A549 (cell line): ENCODE results near the gene NBEAL1. TPM values are rescaled to one million over a fixed set of nuclear protein-coding genes. Genes with fewer than 3 reads are reported as not detected.
A peak's percentile ranks its signal among the peaks of the same experiment; 100 is the strongest.

Experiments used
- ATAC-seq, 2 experiments: fragments of 200-7000 bp in 1 of 2; fragments of >200 bp in 1 of 2; cut with Nextera tagmentation in 1 of 2; cut with Tn5 transposase in 1 of 2; 3 replicates each; pipeline versions ENCODE4 v1.8.0 to v1.9.1; 2018 to 2020; ENCODE audit warnings: mild to moderate bottlenecking in 1 of 2, moderate library complexity in 1 of 2
- CTCF ChIA-PET: fragments of 300-600 bp; sonication (Branson Sonifier 250); formaldehyde crosslinking; extraction: SDS; loops from one replicate; lab custom pipeline; 2021; ENCODE audit warnings: antibody characterized with exemption, inconsistent platforms; lab: Yijun Ruan, JAX
- POLR2A ChIA-PET: fragments of 350-600 bp; formaldehyde crosslinking; extraction: SDS; loops from one replicate; lab custom pipeline; 2021; ENCODE audit warnings: antibody characterized with exemption, inconsistent platforms; lab: Yijun Ruan, JAX
- DNase-seq, 2 experiments: peaks; one replicate each; pipeline versions ENCODE4 v3.0.0 to v3.0.0-alpha.2; 2011 to 2016; ENCODE audit warnings: low read depth in 1 of 2, low spot score in 1 of 2
- FAIRE-seq: peaks from 2 replicates; lab custom pipeline; 2011; peaks lifted over from hg19 to GRCh38; lab: Jason Lieb, UNC
- H3K27ac ChIP-seq, 2 experiments: fragments of >200 bp; sonication (Bioruptor Twin); formaldehyde crosslinking; 3 replicates each; pipeline ENCODE4 v1.5.1; 2016 to 2017
- H3K4me1 ChIP-seq: fragments of >200 bp; sonication (Bioruptor Twin); formaldehyde crosslinking; 3 replicates; pipeline ENCODE4 v1.6.1; 2016
- H3K4me2 ChIP-seq: fragments of >200 bp; sonication (Bioruptor Twin); formaldehyde crosslinking; 3 replicates; pipeline ENCODE4 v1.6.1; 2016
- H3K4me3 ChIP-seq: fragments of >200 bp; sonication (Bioruptor Twin); formaldehyde crosslinking; 3 replicates; pipeline ENCODE4 v1.5.1; 2016
- H3K9me3 ChIP-seq: fragments of >200 bp; sonication (Bioruptor Twin); formaldehyde crosslinking; 3 replicates; pipeline ENCODE4 v1.6.1; 2016
- CBX8 ChIP-seq: fragments of 200-600 bp; sonication (generic); IDR thresholded peaks from 2 replicates; pipeline ENCODE4 v1.6.1; 2016
- CEBPB ChIP-seq, 2 experiments: fragments of >200 bp in 1 of 2; sonication (Bioruptor Twin) in 1 of 2; formaldehyde crosslinking in 1 of 2; IDR thresholded peaks; 2 replicates each; pipeline ENCODE4 v1.6.1; 2012 to 2016
- CHD2 ChIP-seq: fragments of 150-350 bp; IDR thresholded peaks from 2 replicates; pipeline ENCODE4 v1.6.1; 2014; ENCODE audit warnings: low read length; ENCODE audit not compliant: partially characterized antibody
- ESRRA ChIP-seq: fragments of 150-350 bp; IDR thresholded peaks from 2 replicates; pipeline ENCODE4 v1.6.1; 2014; ENCODE audit warnings: mild to moderate bottlenecking, low read length, borderline replicate concordance
- FOSL2 ChIP-seq, 2 experiments: fragments of 450-650 bp in 1 of 2; fragments of >200 bp in 1 of 2; sonication (Bioruptor Twin) in 1 of 2; formaldehyde crosslinking; IDR thresholded peaks; 2 replicates each; pipeline versions ENCODE4 v1.5.0 to v1.6.1; 2016 to 2020; ENCODE audit warnings: mild to moderate bottlenecking in 1 of 2, moderate library complexity in 1 of 2
- GATA3 ChIP-seq: IDR thresholded peaks from 2 replicates; pipeline ENCODE4 v1.6.1; 2012; ENCODE audit warnings: borderline replicate concordance
- JUNB ChIP-seq: fragments of >200 bp; sonication (Bioruptor Twin); formaldehyde crosslinking; IDR thresholded peaks from 2 replicates; pipeline ENCODE4 v1.6.1; 2016
- KDM5A ChIP-seq: fragments of 200-600 bp; sonication (generic); IDR thresholded peaks from 2 replicates; pipeline ENCODE4 v1.6.1; 2016; ENCODE audit warnings: antibody characterized with exemption, mild to moderate bottlenecking
- NR3C1 ChIP-seq: fragments of >200 bp; sonication (Bioruptor Twin); formaldehyde crosslinking; IDR thresholded peaks from 3 replicates; pipeline ENCODE4 v1.6.1; 2017
- PHF8 ChIP-seq: fragments of 200-600 bp; sonication (generic); IDR thresholded peaks from 2 replicates; pipeline ENCODE4 v1.6.1; 2016; ENCODE audit warnings: low read depth, mild to moderate bottlenecking, antibody characterized with exemption, moderate library complexity, borderline replicate concordance
- POLR2AphosphoS2 ChIP-seq: conservative IDR thresholded peaks from 2 replicates; pipeline ENCODE4 v1.6.1; 2012; ENCODE audit warnings: low read length, improper control_type of control experiment, inconsistent platforms
- RAD21 ChIP-seq, 2 experiments: fragments of >200 bp in 1 of 2; sonication (Bioruptor Twin) in 1 of 2; formaldehyde crosslinking in 1 of 2; IDR thresholded peaks in 1 of 2; conservative IDR thresholded peaks in 1 of 2; 2 replicates in 1 of 2; 3 replicates in 1 of 2; pipeline ENCODE4 v1.6.1; 2012 to 2018; ENCODE audit warnings: inconsistent platforms in 1 of 2
- RARB ChIP-seq: fragments of 250-450 bp; sonication (Bioruptor Pico); IDR thresholded peaks from 2 replicates; pipeline ENCODE4 v1.8.0; 2021; ENCODE audit warnings: mild to moderate bottlenecking, moderate library complexity
- RCOR1 ChIP-seq: fragments of 150-350 bp; IDR thresholded peaks from 2 replicates; pipeline ENCODE4 v1.6.1; 2014; ENCODE audit warnings: antibody characterized with exemption, low read length, low read depth
- RNF2 ChIP-seq: fragments of 200-600 bp; sonication (generic); IDR thresholded peaks from 2 replicates; pipeline ENCODE4 v1.6.1; 2016; ENCODE audit warnings: low read depth, mild to moderate bottlenecking, antibody characterized with exemption, moderate library complexity, borderline replicate concordance
- SREBF2 ChIP-seq: fragments of 450-650 bp; IDR thresholded peaks from 2 replicates; pipeline ENCODE4 v1.6.1; 2014; ENCODE audit warnings: mild to moderate bottlenecking, moderate library complexity
- TP53 ChIP-seq: fragments of 250-450 bp; sonication (Bioruptor Pico); IDR thresholded peaks from 2 replicates; pipeline ENCODE4 v1.5.0; 2021; ENCODE audit warnings: mild to moderate bottlenecking, moderate library complexity
- ZNF302 ChIP-seq: fragments of 250-450 bp; sonication (Bioruptor Pico); IDR thresholded peaks from 2 replicates; pipeline ENCODE4 v1.9.0; 2021; ENCODE audit warnings: inconsistent platforms, mild to moderate bottlenecking, moderate library complexity
- WGBS: methylation state at CpG from one replicate; pipeline ENCODE4 v1.1.6; 2017; ENCODE audit errors: missing lambda C conversion rate; 5-methylcytosine and 5-hydroxymethylcytosine counted together
- polyA plus RNA-seq, 4 experiments: library from polyadenylated mRNA; depleted of rRNA in 3 of 4; stranded (reverse); fragments of >200 nt; fragmentation: RNase III in 1 of 4; extraction: RNeasy Plus Mini Kit Qiagen cat#74134 plus additional on column Dnase treatment in 1 of 4; gene quantifications; 2 replicates in 3 of 4; 3 replicates in 1 of 4; pipeline ENCODE4 v1.2.3, GENCODE V29; 2011 to 2017
- TF ChIP-seq, protein P1 (sequence below): fragments of 250-450 bp; sonication (Bioruptor Pico); IDR thresholded peaks from 2 replicates; pipeline ENCODE4 v1.5.0; 2020; ENCODE audit warnings: low read depth, mild to moderate bottlenecking, moderate library complexity
- TF ChIP-seq, protein P2 (sequence below): fragments of 450-650 bp; IDR thresholded peaks from 2 replicates; pipeline ENCODE4 v1.6.1; 2014; ENCODE audit warnings: antibody characterized with exemption
- TF ChIP-seq, protein P3 (sequence below): IDR thresholded peaks from 2 replicates; pipeline ENCODE4 v1.6.1; 2012
- TF ChIP-seq, protein P4 (sequence below): fragments of >200 bp; sonication (Bioruptor Twin); formaldehyde crosslinking; IDR thresholded peaks from 2 replicates; pipeline ENCODE4 v1.6.1; 2016
- TF ChIP-seq, protein P5 (sequence below): fragments of >200 bp; sonication (Bioruptor Twin); formaldehyde crosslinking; IDR thresholded peaks from 3 replicates; pipeline ENCODE4 v1.5.1; 2016
- TF ChIP-seq, protein P6 (sequence below): fragments of >200 bp; sonication (Bioruptor Twin); formaldehyde crosslinking; IDR thresholded peaks from 3 replicates; pipeline ENCODE4 v1.6.1; 2016

Gene NBEAL1
- polyA plus RNA-seq, 2 of the 4 experiments (the other 2 are of a cell fraction) = 3.8 to 11.9 TPM

DNA sequence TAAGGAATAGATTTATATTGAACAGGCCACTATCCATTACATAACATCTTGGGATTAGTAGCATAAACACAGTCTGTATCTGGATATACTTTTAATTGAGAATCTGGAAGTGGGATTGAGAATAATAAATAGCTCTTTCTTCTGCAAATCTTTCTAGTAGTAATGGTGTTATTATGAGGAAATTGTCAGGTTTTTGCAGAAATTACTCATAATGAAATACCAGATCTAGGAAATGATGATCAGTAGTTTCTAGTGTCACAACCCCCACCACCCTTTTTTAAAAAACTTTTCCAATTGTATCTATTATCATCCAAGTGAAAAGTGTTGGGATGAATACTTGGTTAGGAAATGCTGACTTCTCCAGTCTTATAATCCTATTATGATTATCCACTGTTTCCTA is 18.7 kb downstream of the NBEAL1 start:
- Histone ChIP-seq H3K4me2 (no peak overlapping the region), H3K27ac (no peak overlapping the region), H3K4me3 (no peak overlapping the region), H3K9me3 (no peaks in the 10 kb centered on the region), H3K4me1 (peaks cover 21% of the 10 kb centered on the region)
- ATAC-seq (no peak), DNase-seq (no peak), FAIRE-seq (no peak)
- TF ChIP-seq PHF8 = no peak
- no peak for TF ChIP-seq POLR2AphosphoS2
- no peak for TF ChIP-seq RCOR1
- TF ChIP-seq ZNF302 (CRISPR knock-in tag) = no peak
- TF ChIP-seq, protein P1, sequence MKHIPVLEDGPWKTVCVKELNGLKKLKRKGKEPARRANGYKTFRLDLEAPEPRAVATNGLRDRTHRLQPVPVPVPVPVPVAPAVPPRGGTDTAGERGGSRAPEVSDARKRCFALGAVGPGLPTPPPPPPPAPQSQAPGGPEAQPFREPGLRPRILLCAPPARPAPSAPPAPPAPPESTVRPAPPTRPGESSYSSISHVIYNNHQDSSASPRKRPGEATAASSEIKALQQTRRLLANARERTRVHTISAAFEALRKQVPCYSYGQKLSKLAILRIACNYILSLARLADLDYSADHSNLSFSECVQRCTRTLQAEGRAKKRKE (CRISPR knock-in tag) = no peak
- TF ChIP-seq, protein P2, sequence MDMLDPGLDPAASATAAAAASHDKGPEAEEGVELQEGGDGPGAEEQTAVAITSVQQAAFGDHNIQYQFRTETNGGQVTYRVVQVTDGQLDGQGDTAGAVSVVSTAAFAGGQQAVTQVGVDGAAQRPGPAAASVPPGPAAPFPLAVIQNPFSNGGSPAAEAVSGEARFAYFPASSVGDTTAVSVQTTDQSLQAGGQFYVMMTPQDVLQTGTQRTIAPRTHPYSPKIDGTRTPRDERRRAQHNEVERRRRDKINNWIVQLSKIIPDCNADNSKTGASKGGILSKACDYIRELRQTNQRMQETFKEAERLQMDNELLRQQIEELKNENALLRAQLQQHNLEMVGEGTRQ = no peak
- TF ChIP-seq KDM5A = no peak
- TF ChIP-seq TP53 (CRISPR knock-in tag) = no peak
- ChIA-PET CTCF (no interaction called here), POLR2A (no interaction called here)

DNA sequence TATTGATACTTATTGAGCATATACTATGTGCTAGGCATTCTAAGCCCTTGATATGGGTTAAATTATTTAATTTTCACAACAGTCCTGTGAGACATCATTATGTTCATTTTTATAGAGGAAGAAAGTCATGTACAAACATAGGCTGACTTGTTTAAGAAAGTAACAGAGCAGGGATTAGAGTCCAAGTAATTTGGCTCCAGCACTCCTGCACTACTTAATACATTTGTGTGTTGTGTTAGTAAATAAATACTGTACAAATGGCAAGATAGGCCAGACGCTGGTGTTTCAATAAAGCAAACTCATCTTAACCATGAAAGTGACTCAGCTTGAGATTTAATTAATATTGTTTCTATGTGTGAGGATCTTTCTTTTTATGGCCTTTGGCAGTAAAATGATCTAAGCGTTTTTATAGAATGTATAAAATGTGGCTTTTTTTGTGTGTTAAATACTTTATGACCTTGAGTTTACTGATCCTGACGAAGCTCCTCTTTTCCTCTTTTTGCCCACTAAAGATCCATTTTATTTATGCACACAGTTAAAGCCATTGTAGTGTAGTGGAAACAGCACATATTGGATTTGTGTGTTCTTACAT is 21.3 kb downstream of the NBEAL1 start:
- FAIRE-seq = no peak
- ChIA-PET POLR2A (no interaction called here), CTCF (no interaction called here)
- no peak overlapping the region for H3K27ac ChIP-seq
- no peaks in the 10 kb centered on the region for H3K9me3 ChIP-seq
- peak overlapping the region; percentile 29; the same call in 2 of the 3 replicates for H3K4me2 ChIP-seq
- DNase-seq = no peak
- no peak for ATAC-seq
- 59% methylated on average over 3 of the region's 3 CpGs for WGBS
- peaks cover 31% of the 10 kb centered on the region for H3K4me1 ChIP-seq
- no peak overlapping the region for H3K4me3 ChIP-seq
- TF ChIP-seq, protein P3, sequence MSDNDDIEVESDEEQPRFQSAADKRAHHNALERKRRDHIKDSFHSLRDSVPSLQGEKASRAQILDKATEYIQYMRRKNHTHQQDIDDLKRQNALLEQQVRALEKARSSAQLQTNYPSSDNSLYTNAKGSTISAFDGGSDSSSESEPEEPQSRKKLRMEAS = no peak
- no peak for TF ChIP-seq SREBF2
- no peak for TF ChIP-seq PHF8
- TF ChIP-seq, protein P4, sequence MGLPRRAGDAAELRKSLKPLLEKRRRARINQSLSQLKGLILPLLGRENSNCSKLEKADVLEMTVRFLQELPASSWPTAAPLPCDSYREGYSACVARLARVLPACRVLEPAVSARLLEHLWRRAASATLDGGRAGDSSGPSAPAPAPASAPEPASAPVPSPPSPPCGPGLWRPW = no peak
- TF ChIP-seq CHD2 = no peak
- TF ChIP-seq RNF2 = no peak
- TF ChIP-seq RAD21 (conservative IDR thresholded peaks at IDR 0.05 in 1 of 2, IDR thresholded peaks at IDR 0.05 in 1 of 2) = no peak
- no peak for TF ChIP-seq NR3C1
- no peak for TF ChIP-seq GATA3
- no peak for TF ChIP-seq FOSL2 (IDR thresholded peaks at IDR 0.05)
- no peak for TF ChIP-seq FOSL2 (CRISPR knock-in tag; IDR thresholded peaks at IDR 0.05)
- TF ChIP-seq JUNB = no peak
- no peak for TF ChIP-seq RARB (CRISPR knock-in tag)
- TF ChIP-seq, protein P5, sequence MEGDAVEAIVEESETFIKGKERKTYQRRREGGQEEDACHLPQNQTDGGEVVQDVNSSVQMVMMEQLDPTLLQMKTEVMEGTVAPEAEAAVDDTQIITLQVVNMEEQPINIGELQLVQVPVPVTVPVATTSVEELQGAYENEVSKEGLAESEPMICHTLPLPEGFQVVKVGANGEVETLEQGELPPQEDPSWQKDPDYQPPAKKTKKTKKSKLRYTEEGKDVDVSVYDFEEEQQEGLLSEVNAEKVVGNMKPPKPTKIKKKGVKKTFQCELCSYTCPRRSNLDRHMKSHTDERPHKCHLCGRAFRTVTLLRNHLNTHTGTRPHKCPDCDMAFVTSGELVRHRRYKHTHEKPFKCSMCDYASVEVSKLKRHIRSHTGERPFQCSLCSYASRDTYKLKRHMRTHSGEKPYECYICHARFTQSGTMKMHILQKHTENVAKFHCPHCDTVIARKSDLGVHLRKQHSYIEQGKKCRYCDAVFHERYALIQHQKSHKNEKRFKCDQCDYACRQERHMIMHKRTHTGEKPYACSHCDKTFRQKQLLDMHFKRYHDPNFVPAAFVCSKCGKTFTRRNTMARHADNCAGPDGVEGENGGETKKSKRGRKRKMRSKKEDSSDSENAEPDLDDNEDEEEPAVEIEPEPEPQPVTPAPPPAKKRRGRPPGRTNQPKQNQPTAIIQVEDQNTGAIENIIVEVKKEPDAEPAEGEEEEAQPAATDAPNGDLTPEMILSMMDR = no peak
- TF ChIP-seq RCOR1 = no peak
- no peak for TF ChIP-seq CBX8
- TF ChIP-seq, protein P6, sequence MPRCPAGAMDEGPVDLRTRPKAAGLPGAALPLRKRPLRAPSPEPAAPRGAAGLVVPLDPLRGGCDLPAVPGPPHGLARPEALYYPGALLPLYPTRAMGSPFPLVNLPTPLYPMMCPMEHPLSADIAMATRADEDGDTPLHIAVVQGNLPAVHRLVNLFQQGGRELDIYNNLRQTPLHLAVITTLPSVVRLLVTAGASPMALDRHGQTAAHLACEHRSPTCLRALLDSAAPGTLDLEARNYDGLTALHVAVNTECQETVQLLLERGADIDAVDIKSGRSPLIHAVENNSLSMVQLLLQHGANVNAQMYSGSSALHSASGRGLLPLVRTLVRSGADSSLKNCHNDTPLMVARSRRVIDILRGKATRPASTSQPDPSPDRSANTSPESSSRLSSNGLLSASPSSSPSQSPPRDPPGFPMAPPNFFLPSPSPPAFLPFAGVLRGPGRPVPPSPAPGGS = no peak
- no peak for TF ChIP-seq CEBPB (IDR thresholded peaks at IDR 0.05)
- TF ChIP-seq ESRRA = no peak
